22Rv1 (cell line): ENCODE results near the gene PDE10A.

Source experiments
- H3K27ac ChIP-seq: fragments of 450-650 bp; 2 replicates; pipeline ENCODE4 v1.5.1; 2017
- ZFX ChIP-seq: fragments of 450-650 bp; IDR thresholded peaks from 2 replicates; pipeline ENCODE4 v1.6.1; 2017; ENCODE audit warnings: antibody characterized with exemption, borderline replicate concordance
- TF ChIP-seq, protein P1 (sequence below): fragments of 450-650 bp; IDR thresholded peaks from 2 replicates; pipeline ENCODE4 v1.5.1; 2017; ENCODE audit warnings: mild to moderate bottlenecking

Gene PDE10A

DNA sequence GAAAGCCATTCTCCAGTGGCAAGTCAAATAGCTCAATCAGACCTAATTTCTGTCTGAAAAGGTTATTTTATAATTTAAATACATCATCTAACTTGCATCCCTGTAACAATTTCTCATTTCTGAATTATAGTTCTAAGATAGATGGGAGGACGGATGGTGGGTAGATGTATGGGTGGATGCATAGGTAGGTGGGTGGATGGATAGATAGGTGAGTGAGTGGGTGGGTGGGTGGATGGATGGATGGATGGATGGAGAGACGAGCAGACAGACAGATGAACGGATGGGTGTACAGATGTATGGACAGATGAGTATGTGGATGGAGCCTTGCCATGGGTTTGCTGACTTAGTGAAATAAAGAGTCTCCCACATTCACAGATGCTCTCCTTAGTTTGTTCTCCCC lies 20.0 kb downstream of the PDE10A start:
- TF ChIP-seq, protein P1, sequence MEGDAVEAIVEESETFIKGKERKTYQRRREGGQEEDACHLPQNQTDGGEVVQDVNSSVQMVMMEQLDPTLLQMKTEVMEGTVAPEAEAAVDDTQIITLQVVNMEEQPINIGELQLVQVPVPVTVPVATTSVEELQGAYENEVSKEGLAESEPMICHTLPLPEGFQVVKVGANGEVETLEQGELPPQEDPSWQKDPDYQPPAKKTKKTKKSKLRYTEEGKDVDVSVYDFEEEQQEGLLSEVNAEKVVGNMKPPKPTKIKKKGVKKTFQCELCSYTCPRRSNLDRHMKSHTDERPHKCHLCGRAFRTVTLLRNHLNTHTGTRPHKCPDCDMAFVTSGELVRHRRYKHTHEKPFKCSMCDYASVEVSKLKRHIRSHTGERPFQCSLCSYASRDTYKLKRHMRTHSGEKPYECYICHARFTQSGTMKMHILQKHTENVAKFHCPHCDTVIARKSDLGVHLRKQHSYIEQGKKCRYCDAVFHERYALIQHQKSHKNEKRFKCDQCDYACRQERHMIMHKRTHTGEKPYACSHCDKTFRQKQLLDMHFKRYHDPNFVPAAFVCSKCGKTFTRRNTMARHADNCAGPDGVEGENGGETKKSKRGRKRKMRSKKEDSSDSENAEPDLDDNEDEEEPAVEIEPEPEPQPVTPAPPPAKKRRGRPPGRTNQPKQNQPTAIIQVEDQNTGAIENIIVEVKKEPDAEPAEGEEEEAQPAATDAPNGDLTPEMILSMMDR: no peak
- TF ChIP-seq ZFX: no peak
- H3K27ac ChIP-seq: no peak overlapping the region

DNA sequence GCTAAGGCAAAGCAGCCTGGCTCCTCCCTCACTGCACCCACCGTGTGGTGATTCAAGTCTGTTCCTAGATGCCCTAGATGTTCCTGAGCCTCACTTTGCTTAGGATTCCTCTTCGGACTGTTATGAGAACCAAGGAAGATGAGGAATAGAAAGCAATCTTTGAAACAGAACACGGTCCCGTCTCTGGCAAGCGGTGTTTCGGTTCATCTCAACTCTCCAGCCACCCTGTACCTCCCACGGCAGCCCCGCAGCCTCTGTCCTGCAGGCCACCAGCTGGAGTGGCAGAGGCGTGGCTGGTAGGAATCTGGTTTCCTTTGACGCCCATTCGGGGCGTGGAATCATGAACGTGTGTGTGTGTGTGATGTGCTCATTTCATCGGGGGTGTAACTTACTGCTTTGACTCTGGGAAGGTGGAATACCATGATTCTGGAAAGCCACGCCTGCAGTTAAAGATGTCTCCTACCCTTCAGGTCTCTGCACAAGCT lies 21.3 kb downstream of the PDE10A start:
- H3K27ac ChIP-seq: no peak overlapping the region
- TF ChIP-seq, protein P1: no peak
- TF ChIP-seq ZFX: no peak

DNA sequence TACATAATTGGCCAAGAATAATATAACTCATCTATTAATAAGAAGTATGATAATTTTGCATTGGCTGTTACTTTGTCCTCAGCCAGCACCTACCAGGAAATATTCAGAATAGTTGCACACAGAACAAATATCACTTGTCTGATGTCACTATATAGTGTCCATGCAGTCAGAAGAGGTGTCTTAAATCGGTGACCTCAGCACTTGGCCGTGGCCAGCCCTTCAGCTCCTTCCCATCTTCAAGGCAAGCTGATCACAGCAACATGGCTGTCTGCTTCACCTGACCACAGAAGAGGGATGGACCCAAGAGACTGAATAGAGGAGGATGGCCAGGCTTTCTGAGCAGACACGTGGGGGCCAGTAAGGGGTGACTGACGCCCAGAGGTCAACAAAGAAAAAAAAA lies 22.2 kb downstream of the PDE10A start:
- TF ChIP-seq ZFX: no peak
- TF ChIP-seq, protein P1: no peak
- H3K27ac ChIP-seq: no peak overlapping the region

DNA sequence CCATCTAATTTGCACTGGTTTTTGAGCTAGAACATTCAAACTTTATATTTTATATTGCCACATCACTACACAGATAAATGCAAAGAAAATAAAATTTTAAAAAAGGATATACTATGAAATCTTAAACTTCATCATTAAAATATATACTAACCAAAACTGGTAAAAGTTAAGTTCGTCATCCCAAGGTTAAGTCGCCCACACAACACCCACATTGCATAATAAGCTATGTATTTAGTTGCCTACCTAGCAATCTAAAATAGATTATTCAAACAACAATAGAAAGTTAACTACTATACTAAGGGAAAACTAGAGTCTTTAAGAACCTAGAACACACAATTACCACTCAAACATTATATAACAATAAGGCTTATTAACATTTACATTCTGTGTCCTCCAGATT lies 24.5 kb downstream of the PDE10A start:
- no peak for TF ChIP-seq ZFX
- TF ChIP-seq, protein P1: no peak
- H3K27ac ChIP-seq: no peak overlapping the region

DNA sequence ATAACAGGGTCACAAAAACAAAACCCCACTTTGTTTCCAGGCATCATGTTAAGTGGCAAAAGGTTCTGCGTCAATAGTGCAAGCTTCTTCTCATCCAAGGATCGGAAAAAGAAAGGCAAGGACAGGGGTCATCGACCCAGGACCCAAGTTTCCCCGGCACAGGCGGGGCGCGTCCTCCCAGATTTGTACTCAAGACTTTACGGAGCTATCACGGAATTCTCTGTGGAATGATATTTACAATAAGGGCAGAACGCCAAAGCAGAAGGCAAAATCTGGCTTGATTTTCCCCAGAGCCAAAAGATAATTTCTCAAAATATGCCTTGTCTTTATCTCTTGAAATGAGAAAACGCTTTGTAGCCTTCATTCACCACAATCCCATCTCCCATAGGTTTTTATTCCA lies 25.5 kb downstream of the PDE10A start:
- H3K27ac ChIP-seq: no peak overlapping the region
- TF ChIP-seq ZFX: no peak
- TF ChIP-seq, protein P1: no peak

DNA sequence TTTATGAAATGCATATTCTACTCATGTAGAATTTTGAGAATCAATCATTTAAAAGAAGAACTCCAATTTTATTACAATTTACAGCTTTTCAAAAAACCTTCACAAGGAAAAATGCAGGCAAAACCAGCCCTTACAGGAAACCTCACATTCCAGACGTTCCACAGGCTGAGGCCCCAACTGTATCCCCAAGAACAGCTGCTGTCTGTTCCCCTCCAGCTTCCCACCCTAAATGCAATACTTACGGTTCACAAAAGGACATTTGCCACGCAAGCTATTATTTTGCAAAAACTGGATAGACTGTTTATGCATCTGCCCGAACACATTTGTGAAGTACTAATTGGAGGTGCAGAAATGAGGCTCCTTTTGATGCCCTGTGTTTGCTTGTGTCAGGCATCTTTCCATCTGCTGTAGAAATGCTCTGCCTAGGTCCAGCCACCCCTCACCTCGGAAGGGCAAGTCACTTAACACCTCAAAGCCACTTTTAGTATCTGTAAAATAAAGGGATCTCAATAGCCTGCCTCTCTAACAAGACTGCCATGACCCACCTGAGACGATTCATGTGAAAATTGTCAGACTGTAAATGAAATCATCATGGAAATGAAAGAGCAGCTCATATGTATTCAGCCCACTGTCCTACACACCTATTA lies 26.5 kb downstream of the PDE10A start:
- TF ChIP-seq ZFX: no peak
- TF ChIP-seq, protein P1: no peak
- H3K27ac ChIP-seq: no peak overlapping the region

DNA sequence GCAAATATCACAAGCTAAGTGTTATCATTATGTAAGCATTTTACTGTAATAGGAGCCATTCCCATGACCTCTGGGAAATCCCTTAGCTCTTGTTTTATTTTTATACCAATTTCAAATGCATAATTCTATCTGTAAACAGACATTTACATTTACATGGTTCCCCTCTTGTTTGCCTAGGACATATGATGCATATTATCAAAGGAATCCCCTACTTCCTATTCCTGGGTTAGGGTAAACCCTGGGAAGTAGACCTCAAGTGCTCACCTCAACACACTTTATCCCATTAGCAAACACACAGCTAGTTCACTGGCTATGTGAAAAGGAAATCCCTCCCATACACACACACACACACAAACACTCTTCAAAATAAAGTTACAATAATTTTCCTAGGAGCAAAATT lies 27.1 kb downstream of the PDE10A start:
- TF ChIP-seq, protein P1: no peak
- no peak for TF ChIP-seq ZFX
- no peak overlapping the region for H3K27ac ChIP-seq
